HepG2 (cell line): ENCODE data around the gene CDC34. TPM values are rescaled to one million over a fixed set of nuclear protein-coding genes. Genes with fewer than 3 reads are reported as not detected.

Experiments used
- ATF6 ChIP-seq: sonication (generic); formaldehyde crosslinking; conservative IDR thresholded peaks from 2 replicates; pipeline ENCODE4 v1.4.0; 2020; ENCODE audit warnings: missing genetic modification reagents
- ATRX ChIP-seq: sonication (generic); formaldehyde crosslinking; IDR thresholded peaks from 2 replicates; pipeline ENCODE4 v1.4.0; 2020; ENCODE audit warnings: missing genetic modification reagents, borderline replicate concordance
- BRD4 ChIP-seq: sonication (generic); formaldehyde crosslinking; IDR thresholded peaks from 2 replicates; pipeline ENCODE4 v1.4.0; 2020; ENCODE audit warnings: missing genetic modification reagents
- FOXO4 ChIP-seq: sonication (generic); formaldehyde crosslinking; conservative IDR thresholded peaks from 2 replicates; pipeline ENCODE4 v1.8.1; 2023; ENCODE audit warnings: missing genetic modification reagents
- KMT2A ChIP-seq: sonication (generic); formaldehyde crosslinking; IDR thresholded peaks from 2 replicates; pipeline ENCODE4 v1.4.0; 2020; ENCODE audit warnings: missing genetic modification reagents
- NFYB ChIP-seq: sonication (generic); formaldehyde crosslinking; IDR thresholded peaks from 2 replicates; pipeline ENCODE4 v1.4.0; 2020; ENCODE audit warnings: missing genetic modification reagents
- SATB2 ChIP-seq: sonication (generic); formaldehyde crosslinking; IDR thresholded peaks from 2 replicates; pipeline ENCODE4 v1.5.0; 2020; ENCODE audit warnings: missing genetic modification reagents
- SNAPC2 ChIP-seq: sonication (generic); formaldehyde crosslinking; IDR thresholded peaks from 2 replicates; pipeline ENCODE4 v1.8.1; 2022; ENCODE audit warnings: mild to moderate bottlenecking, missing genetic modification reagents
- TBX3 ChIP-seq: fragments of 450-650 bp; IDR thresholded peaks from 2 replicates; pipeline ENCODE4 v1.6.1; 2017; ENCODE audit warnings: antibody characterized with exemption, mild to moderate bottlenecking, inconsistent platforms, borderline replicate concordance
- THAP8 ChIP-seq: sonication (generic); formaldehyde crosslinking; IDR thresholded peaks from 2 replicates; pipeline ENCODE4 v1.5.1; 2020; ENCODE audit warnings: missing genetic modification reagents, mild to moderate bottlenecking, borderline replicate concordance
- XBP1 ChIP-seq: sonication (generic); formaldehyde crosslinking; IDR thresholded peaks from 2 replicates; pipeline ENCODE4 v1.5.0; 2020; ENCODE audit warnings: missing genetic modification reagents
- ZBED4 ChIP-seq: sonication (generic); formaldehyde crosslinking; IDR thresholded peaks from 2 replicates; pipeline ENCODE4 v1.4.0; 2020; ENCODE audit warnings: missing genetic modification reagents, borderline replicate concordance
- ZBTB33 ChIP-seq: sonication (generic); formaldehyde crosslinking; IDR thresholded peaks from 2 replicates; pipeline ENCODE4 v1.4.0; 2020; ENCODE audit warnings: missing genetic modification reagents
- ZNF124 ChIP-seq: sonication (generic); formaldehyde crosslinking; IDR thresholded peaks from 2 replicates; pipeline ENCODE4 v1.4.0; 2020; ENCODE audit warnings: missing genetic modification reagents
- ZNF503 ChIP-seq: sonication (generic); formaldehyde crosslinking; IDR thresholded peaks from 2 replicates; pipeline ENCODE4 v1.4.0; 2020; ENCODE audit warnings: missing genetic modification reagents
- ZNF543 ChIP-seq: sonication (generic); formaldehyde crosslinking; IDR thresholded peaks from 2 replicates; pipeline ENCODE4 v1.4.0; 2020; ENCODE audit warnings: mild to moderate bottlenecking, missing genetic modification reagents
- polyA plus RNA-seq, 8 experiments: library from polyadenylated mRNA; depleted of rRNA in 3 of 8; stranded (reverse) in 7 of 8; unstranded in 1 of 8; fragments of >200 nt; fragmentation: Illumina TruSeq in 4 of 8; extraction: Trizol in 4 of 8; gene quantifications; 2 replicates each; pipeline versions ENCODE4 v1.2.1 to v1.2.3, GENCODE V29; 2011 to 2016; ENCODE audit warnings: low read depth in 4 of 8, missing spikeins in 1 of 8, mixed read lengths in 1 of 8; ENCODE audit not compliant: insufficient read depth in 1 of 8
- total RNA-seq, 5 experiments: library from RNA; depleted of rRNA; stranded (reverse); fragments of >200 nt; fragmentation: Illumina TruSeq; extraction: Trizol; gene quantifications; 2 replicates each; pipeline ENCODE4 v1.2.3, GENCODE V29; 2016; ENCODE audit warnings: low read depth in 1 of 5

The CDC34 gene
- total and polyA plus RNA-seq, 2 of the 13 experiments (the other 11 are each of a cell fraction or from before 2014, with no cell fraction given) = 138 to 150 TPM

GRCh38 chr19:506404-507285 is 24.9 kb upstream of the CDC34 start (continued):
- peak; percentile 55; the same call in 1 of the 2 replicates for TF ChIP-seq ATF6 (CRISPR knock-in tag)
- no peak for TF ChIP-seq SNAPC2
- TF ChIP-seq ZBED4 = no peak; the same call in 1 of the 2 replicates
- TF ChIP-seq ZNF503 (CRISPR knock-in tag) = no peak; the same call in 1 of the 2 replicates
- no peak for TF ChIP-seq BRD4 (CRISPR knock-in tag)
- no peak; the same call in 1 of the 2 replicates for TF ChIP-seq TBX3
- TF ChIP-seq KMT2A (CRISPR knock-in tag) = peak; percentile 6; the same call in 1 of the 2 replicates
- no peak for TF ChIP-seq THAP8 (CRISPR knock-in tag)
- TF ChIP-seq SATB2 = no peak
- TF ChIP-seq FOXO4 (CRISPR knock-in tag) = no peak
- peak; percentile 68; the same call in 1 of the 2 replicates for TF ChIP-seq ZBTB33 (CRISPR knock-in tag)
- TF ChIP-seq NFYB (CRISPR knock-in tag) = no peak; the same call in 1 of the 2 replicates
- TF ChIP-seq ZNF124 (CRISPR knock-in tag) = no peak
- TF ChIP-seq ZNF543 (CRISPR knock-in tag) = no peak
- TF ChIP-seq ATRX (CRISPR knock-in tag) = no peak
- TF ChIP-seq XBP1 (CRISPR knock-in tag) = no peak
